Cerebellar nuclear complex (tissue), 1 donor: ENCODE results near the gene WDR86.

Experiments used
- DNase-seq, 2 experiments: peaks; one replicate each; lab custom pipeline; 2025; lab: John Stamatoyannopoulos, UW

WDR86 gene

GRCh38 chr7:151406051-151406875 is 3.6 kb downstream of the WDR86 start:
- DNase-seq = no peak

GRCh38 chr7:151405588-151405987 is 4.2 kb downstream of the WDR86 start:
- DNase-seq = no peak

GRCh38 chr7:151405056-151405455 is 4.8 kb downstream of the WDR86 start:
- DNase-seq = no peak

GRCh38 chr7:151404216-151405011 is 5.4 kb downstream of the WDR86 start:
- no peak for DNase-seq

DNA sequence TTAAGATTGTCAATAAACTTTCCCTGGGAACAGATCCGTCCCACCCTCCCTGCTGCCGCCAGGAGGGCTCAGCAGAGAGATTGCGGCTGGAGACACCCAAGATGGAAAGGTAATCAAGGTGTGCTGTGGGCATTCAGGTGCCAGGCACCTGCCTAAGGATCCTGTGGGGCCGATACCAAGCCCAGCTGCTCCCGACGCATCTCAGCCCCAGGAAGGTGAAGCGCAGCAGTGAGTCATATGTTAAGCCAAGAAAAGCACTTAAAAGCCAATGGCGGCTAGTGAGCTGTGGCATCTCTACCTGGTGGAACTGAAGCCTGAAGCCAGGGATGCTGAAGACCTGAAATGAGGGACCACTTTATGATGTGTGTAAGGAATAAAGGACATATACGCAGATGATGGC is 6.1 kb downstream of the WDR86 start:
- DNase-seq = no peak

DNA sequence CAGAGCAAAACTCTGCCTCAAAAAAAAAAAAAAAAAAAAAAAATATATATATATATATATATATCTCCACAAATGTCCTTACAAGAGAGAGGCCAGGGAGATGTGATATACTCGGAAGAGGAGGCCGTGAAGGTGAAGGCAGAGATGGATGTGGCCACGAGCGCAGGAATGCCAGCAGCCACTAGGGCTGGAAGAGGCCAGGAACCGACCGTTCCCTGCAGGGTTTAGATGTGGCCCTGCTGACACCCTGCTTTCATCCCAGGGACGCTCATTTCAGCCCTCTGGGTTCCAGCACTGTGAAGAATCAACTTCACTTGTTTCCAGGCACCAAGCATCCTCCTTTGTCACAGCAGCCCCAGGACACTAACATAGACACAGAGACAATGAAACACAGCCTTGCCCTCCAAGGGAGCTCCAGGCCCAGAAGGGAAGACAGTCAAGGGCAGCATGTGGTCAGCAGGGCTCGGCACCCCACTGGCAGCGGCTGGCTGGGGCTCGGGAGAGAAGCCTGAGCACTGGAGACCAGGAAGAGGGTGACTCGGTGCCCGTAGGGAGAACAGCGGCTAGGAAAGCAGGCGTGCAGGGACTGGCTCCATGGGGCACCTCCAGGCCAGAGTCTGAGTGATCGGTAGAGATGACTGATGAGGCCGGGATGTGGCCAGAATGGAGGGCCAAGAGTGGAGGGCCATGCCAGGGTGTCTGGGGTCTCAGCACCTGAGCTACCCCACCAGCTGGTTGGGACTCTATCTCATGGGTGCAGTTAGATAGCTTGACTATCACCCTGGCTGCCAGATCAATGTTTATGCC is 7.6 kb downstream of the WDR86 start:
- no peak for DNase-seq

- no peak for DNase-seq
These were observed 9.1 kb downstream of the WDR86 start for GRCh38 chr7:151400626-151401315.

DNA sequence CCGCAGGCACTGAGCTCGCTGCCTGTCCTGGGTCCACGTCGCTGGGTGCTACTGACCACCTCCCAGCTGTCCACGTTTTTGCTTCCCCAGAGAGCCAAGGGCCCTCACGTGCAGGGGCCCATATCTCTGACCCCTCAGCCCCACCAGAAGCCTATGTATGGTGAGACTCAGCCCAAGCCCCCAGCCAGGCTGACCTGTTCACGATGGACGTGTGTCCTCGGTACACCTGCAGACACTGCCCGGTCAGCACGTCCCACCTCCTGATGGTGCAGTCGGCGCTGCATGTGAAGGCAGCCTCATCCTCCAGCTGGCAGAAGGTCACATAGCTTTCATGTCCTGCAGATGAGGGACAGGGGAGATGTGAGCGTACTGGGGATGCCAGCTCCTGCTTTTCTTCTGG is 9.9 kb downstream of the WDR86 start:
- no peak for DNase-seq

DNA sequence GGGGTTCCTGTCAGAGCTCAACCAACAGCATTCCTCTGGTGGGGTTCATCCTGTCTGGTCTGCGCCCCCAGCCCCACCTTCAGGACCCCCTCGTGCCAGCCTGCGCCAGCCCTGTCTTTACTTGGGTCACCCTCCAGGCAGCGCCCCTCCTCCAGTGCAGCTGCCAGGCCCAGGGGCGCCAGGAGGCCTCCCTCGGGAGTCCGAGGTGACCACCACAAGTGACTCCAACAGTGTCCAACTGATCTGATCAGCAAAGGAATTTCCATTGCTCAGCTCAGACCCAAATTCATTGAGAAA is 10.6 kb downstream of the WDR86 start:
- no peak for DNase-seq

DNA sequence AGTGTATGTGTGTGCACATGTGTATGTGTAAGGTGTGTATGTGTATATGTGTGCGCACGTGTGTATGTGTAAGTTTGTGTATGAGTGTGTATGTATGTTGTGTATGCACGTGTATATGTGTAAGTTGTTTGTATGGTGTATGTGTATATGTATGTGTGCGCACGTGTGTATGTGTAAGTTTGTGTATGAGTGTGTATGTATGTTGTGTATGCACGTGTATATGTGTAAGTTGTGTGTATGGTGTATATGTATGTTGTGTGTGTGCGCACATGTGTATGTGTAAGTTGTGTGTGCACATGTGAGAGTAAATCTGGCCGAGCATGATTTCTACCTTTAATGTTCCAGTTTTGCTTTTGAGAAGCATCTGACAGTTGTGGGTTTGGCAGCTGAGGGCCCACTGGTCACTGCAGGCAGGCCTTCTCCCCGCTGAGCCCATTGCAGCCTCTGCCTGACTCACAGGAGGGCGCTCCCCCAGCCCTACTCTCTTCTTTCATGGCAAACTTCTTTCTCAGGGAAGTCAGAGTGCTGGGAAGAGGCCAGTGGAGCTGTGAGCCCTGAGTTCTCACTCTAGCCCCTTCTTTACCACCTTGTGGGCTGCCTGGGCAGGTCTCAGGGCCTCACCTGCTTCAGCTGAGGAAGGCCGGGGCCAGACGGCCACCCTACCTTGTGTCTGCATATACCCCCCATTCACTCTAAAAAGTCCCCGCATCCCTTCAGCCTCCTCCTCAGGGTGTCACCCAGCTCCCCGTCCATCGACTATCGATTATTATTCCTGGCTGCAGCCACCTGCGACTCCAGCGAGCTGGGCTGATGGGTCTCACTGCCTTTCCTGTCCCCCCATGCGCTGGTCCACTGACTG is 11.2 kb downstream of the WDR86 start:
- no peak for DNase-seq

DNA sequence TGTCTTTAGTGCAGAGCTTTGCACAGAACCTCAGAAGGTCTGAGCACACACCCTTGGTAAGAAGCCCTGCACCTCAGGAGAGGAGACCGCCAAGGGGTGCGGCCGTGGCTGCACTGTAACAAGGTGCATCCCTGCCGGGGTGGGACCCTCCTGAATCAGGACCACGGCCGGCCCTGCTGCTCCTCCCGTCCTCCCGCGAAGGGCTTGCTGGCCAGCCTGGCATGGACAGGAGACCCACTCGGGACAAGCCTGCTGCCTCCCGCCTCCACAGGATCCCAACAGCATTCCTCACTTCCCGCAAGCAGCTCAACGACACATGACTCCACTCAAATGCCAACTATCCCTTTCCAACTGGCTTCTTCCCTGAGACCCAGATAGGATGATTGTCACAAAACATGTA is 12.8 kb downstream of the WDR86 start:
- DNase-seq = no peak

DNA sequence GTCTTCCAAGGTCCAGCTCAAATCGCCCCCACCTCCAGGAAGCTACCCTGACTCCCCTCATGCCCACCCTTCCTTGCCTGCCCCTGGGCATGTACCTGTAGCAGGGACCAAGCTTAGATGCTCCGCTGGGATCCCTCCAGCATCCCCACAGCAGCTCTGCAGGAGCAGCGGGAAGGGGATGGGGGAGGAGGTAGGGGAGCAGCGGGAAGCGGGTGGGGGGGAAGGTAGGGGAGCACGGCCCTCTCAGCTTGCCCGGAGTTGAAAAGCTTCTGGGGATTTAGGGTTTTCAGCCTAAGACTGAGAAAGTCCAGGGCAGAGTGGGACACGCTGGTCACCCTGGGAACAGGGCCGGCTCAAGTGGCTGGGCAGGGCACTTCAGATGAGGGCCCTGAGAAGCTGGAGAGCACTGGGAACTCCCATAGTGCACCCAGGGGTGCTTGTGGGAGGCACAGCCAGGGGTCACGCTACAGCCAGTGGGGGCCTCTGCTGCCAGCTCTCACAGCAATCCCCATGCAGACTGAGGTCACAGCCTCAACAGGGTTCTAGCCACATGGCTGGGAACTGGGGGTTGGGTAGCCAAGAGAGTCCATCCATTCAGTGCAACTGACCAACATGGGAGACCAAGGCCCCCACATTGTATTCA is 13.4 kb downstream of the WDR86 start:
- no peak for DNase-seq

DNA sequence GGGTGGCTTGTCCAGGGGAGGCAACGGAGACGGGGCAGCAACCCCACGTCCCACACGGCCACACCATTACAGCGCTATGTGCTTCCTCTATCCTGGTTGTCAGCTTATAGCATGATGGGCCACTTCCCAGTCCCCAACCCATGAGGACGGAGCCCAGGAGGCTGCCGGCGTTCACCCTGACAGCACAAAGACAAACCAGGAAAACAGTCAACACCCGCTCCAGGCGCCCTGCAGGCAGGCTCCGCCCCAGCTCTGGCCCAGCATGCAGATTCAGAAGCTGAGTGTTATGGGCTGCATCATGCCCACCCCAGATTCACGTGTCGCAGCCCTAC is 14.8 kb downstream of the WDR86 start:
- DNase-seq = no peak

DNA sequence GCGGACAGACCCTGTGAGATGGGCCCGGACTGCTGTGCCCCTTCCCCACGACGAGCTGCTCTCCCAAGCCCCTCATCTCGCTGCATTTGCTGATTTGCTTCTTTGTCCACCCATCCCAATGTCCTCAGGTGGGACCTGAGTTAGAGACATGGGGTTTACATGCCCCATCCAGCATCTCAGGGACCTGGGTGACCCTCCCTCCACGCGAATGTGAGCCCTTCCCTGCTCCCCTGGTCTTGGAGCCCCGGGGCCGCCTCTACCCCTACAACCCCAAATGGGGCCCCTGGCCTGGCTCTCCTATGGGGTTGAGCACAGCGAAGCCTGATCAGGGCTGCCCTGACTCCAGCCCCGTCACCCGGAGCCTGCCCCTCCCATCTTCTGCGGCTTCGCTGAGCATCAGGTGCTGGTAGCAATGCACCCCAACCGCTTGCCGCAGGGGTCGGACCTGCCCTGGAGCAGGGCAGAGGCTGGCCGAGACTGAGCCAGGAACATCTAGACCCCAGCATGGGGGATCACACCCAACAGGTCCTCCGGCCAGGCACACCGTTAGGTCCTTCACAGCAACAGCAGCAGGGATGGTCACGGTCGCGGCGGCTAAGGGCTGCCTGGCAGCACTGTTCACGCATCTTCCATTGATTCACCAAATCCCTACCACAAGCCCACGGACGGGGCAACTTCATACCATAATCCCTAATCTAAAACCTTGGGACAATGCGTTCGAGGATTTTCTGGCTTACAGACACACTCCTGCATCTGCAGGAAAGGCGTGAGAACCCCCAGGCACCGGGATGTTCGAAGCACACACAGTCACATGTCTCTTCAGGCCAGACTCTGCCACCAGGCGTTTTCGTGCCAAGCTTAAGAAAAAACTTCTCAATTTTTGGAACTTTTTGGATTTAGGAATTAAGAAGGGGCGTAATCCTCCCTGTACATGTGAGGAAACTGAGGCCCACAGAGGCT is 15.5 kb downstream of the WDR86 start:
- DNase-seq = no peak

GRCh38 chr7:151393031-151393977 is 16.5 kb downstream of the WDR86 start:
- DNase-seq = no peak

GRCh38 chr7:151392426-151392825 is 17.4 kb downstream of the WDR86 start:
- no peak for DNase-seq

DNA sequence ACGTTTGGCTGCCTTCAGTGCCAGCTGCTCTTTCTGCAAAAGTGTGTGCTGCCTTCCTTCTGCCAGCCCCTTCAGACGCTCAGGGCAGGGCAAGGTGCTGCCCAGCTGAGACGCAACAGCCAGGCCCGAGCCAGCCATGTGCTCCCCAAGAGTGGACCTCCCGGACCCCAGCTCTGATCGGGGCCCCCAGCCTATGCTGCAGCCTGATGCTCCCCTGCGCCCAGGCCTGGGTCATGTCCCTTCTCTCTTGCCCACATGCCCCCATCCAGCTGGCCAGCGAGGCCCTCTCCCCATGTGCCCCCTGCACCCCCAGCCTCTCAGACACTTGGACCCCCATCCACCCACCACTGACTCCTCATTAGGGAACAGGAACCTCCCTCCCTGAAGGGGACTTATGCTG is 17.8 kb downstream of the WDR86 start:
- no peak for DNase-seq

DNA sequence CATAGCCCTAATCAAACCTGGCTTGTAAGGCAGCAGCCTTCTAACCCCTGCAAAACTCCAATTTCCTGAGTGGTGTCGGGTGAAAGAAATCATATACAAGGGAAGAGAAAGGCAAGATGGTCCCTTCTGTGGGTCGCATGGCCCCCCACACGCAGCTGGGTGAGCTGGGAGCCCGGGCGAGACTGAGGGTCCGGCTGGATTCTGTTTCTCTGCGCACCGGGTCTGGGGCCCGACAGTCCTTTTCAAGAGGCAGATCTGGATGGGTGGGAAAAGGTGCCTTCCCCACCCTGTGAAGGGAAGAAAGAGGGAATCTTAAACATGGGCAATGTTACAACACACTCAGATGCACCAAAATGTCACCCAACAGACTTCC is 18.5 kb downstream of the WDR86 start:
- no peak for DNase-seq
